HG03571 (cell line): ENCODE results near the gene CAVIN1.
"Not testable (repeated sequence)": the region's sequence is repeated elsewhere in the genome, so short reads cannot be mapped to it uniquely, and the experiment has no call there.

Source experiments
- ATAC-seq: cut with Tn5 transposase; IDR thresholded peaks from one replicate; pipeline ENCODE4 v1.9.1; 2021; ENCODE audit not compliant: unreplicated experiment

CAVIN1 gene

DNA sequence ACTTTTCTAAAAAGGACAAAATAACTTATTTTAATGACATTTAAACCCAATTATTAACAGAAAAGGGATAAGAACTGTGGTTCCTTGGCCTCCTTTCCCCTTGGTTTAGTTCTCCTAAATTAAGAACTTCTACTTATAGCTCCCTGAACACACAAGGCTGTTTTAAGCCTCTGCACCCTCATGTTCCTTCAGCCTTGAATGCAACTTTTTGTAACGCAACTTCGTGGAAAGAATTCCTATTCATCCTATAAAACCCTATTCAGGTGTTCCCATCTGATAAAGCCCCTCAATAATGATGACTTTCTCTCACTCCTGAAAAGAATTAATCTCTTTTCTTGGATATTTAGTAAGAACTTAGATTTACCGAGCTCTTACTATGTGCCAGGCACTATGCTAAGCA, 41.2 kb downstream of the CAVIN1 start:
- no peak for ATAC-seq

DNA sequence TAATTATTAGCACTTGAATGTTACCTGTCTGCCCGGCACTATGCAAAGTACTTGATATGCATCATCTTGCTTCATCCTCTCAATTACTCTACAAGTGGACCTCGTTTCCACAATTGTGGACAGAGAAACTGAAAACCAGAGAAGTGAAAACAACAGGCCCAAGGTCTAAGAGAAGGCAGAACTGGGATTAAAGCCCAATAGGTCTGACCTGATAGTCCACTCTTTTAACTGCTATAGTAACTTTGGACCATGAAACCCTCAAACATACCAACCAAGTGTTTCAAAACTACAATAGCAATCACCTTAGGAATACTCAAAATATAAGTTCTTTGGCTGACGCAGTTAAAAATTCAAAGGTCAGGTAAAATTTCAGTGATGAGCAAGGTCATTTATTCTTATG, 42.1 kb downstream of the CAVIN1 start:
- ATAC-seq = no peak

GRCh38 chr17:42378959-42379594, 44.0 kb downstream of the CAVIN1 start:
- no peak for ATAC-seq

DNA sequence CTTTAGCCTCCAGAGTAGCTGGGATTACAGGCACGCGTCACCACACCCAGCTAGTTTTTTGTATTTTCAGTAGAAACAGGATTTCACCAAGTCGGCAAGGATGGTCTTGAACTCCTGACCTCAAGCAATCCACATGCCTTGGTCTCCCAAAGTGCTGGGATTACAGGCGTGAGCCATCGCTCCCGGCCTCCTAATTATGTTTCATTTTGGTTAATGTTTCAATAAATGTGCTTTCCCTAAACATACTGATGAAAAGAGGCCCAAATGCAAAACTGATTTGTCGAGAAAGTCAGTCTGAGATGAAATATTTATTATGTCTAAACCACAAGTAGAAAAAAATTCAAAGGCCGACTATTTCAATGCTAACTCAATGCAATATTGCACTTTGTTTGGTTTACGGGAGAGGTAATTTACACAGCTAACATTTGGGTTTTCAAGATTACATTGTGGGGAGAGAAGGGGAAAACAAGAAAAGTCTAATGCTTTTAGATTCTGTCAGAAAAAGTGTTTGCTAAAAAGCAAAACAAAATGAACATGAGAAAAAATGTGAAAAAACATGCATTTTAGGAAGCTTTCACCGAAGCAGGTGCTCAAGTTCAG, 44.6 kb downstream of the CAVIN1 start:
- no peak for ATAC-seq

DNA sequence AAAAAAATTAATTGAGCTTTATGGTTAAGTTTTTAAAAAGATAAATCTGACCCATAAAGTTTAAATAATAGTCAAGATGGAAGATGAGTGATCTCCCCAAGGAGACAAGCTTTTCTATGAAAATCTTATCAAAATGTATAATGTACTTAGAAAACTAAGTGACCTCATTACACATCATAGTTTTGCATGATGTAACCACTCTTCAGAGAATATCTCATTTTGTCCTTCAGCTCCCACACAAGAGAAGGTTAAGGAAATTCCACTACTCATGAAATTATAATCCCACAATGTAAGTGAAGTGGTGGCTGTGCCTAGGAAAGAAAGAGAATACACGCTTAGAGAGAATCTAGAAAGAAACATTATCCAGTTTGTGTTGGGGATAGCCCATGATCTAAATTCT, 49.2 kb downstream of the CAVIN1 start:
- no peak for ATAC-seq

DNA sequence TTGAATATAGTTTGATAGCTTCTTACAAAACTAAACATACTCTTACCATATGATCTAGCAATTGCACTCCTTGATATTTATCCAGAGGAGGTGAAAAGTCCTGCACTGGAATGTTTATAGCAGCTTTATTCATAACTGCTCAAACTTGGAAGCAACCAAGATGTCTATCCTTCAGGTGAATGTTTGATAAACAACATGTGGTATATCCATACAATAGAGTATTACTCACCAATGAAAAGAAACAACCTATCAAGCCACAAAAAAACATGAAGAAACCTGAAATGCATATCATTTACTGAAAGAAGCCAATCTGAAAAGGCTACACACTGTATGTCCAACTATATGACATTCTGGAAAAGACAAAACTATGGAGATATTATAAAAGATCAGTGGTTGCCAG, 50.9 kb downstream of the CAVIN1 start:
- no peak for ATAC-seq

DNA sequence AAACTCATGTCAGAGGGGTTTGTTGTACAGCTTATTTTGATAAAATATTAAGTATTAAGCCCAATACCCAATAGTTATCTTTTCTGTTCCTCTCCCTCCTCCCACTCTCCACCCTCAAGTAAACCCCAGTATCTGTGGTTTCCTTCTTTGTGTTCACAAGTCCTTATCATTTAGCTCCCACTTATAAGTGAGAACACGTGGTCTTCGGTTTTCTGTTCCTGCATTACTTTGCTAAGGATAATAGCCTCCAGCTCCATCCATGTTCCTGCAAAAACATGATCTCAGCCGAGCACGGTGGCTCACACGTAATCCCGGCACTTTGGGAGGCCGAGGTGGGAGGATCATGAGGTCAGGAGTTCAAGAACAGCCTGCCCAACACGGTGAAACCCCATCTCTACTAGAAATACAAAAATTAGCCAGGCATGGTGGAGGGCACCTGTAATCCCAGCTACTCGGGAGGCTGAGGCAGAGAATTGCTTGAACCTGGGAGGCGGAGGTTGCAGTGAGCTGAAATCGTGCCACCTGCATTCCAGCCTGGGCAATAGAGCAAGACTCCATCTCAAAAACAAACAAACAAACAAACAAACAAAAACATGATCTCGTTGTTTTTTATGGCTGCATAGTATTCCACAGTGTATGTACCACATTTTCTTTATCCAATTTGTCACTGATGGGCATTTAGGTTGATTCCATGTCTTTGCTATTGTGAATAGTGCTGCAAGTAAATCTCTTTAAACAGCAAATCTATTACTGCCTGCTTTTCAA, 54.1 kb downstream of the CAVIN1 start:
- not testable (repeated sequence) for ATAC-seq

- not testable (repeated sequence) for ATAC-seq
These were observed 54.7 kb downstream of the CAVIN1 start for GRCh38 chr17:42368310-42368709.

GRCh38 chr17:42366176-42367023, 56.7 kb downstream of the CAVIN1 start:
- ATAC-seq = not testable (repeated sequence)

DNA sequence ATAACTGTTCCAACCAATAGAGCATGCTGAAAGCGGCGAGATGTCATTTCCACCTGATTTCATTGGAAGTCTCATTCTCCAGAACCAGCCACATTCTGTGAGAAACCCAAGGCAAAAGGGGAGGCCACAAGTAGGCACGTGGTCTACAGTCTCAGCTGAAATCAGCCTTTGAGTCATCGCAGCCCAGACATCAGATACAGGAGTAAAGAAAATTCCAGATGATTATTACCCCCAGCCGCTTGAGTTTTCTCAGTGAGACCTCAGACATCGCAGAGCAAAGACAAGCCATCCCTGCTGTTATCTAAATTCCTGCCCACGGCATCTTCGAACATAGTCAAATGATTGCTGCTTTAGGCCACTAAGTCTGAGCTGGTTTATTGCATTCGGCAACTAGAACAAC, 57.9 kb downstream of the CAVIN1 start:
- no peak for ATAC-seq

GRCh38 chr17:42363767-42364585, 59.1 kb downstream of the CAVIN1 start:
- no peak for ATAC-seq

DNA sequence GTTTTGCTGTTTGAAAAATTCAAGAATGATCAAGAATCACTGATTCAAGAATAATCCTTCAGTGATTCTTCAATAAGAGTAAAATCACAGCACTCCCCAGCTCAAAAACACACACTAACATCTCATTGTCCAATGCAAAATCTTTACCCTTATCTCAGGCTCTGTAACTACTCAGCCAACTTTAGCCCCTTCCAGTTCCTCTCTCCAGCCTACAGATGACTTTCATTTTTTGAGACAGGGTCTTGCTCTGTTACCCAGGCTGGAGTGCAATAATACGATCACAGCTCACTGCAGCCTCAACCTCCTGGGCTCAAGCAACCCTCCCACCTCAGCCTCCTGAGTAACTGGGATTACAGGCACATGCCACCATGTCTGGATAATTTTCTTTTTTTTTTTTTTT, 59.8 kb downstream of the CAVIN1 start:
- ATAC-seq = no peak

- ATAC-seq = no peak
These were observed 60.7 kb downstream of the CAVIN1 start for GRCh38 chr17:42362245-42362961.

DNA sequence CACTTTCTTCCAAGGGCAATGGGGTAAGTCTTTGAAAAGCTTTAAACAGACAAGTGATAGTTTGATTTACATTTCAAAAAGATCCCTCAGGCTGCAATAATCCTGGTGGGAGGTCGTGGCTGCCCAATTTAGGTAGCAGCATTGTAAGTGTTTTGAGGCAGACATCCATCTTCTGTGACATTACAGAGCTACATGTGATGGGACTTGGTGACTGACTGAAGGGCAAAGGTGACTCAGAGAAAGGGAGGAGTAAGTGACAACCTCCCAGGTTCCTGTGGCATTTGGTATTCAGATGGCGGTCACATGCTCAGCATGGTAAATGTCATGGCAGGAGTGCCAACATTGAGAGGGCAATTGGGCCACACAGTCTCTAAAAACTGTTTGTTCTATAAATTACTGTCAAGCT, 61.3 kb downstream of the CAVIN1 start:
- no peak for ATAC-seq

GRCh38 chr17:42360388-42360787, 62.7 kb downstream of the CAVIN1 start:
- ATAC-seq = not testable (repeated sequence)

GRCh38 chr17:42359133-42359532, 63.9 kb downstream of the CAVIN1 start:
- no peak for ATAC-seq

DNA sequence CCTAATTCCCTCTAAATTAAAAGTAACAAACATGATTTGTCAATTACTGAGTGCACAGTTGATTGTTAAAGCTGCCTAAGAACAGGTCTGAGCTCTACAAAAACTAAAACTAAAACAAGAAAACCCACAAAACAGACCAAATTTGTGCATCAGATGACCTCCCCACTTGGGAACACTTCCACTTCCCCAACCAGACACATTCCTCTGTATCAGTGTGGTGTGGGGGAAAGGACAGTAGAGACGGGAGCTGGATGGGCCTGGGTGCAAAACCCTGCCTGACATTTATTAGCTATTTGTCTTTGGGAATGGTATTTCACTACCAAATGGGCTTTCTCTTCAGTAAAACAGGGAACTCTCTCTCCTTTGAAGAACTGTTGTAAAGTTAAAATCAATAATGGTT, 64.6 kb downstream of the CAVIN1 start:
- no peak for ATAC-seq

GRCh38 chr17:42354956-42355843, 67.9 kb downstream of the CAVIN1 start:
- no peak for ATAC-seq
